Right lobe of liver (tissue), 4 donors: ENCODE results near the gene PLXNA4.

ENCODE experiments used
- CTCF ChIP-seq, 4 donors: fragments of 200-600 bp in 3 of 4; fragments of 450-650 bp in 1 of 4; IDR thresholded peaks; one replicate each; pipeline versions ENCODE4 v1.5.1 to v1.8.0; 2016 to 2022; ENCODE audit warnings: antibody characterized with exemption in 4 of 4, mild to moderate bottlenecking in 2 of 4
- POLR2A ChIP-seq: fragments of 450-650 bp; IDR thresholded peaks from one replicate; pipeline ENCODE4 v1.6.1; 2017; ENCODE audit warnings: antibody characterized with exemption, mild to moderate bottlenecking
- donor health status: DM: no; HTN: no; CAD: no.
- donor health status: DM: no; HTN: no; CAD: no.
- donor health status: DM: no; HTN: yes; CAD: no.

GRCh38 chr7:132251327-132251659 is 325.0 kb downstream of the PLXNA4 start:
- TF ChIP-seq POLR2A (no peak), CTCF (IDR thresholded peaks at IDR 0.05) (no peak)
